HepG2 (cell line): ENCODE measurements around the gene PTGDS. TPM values are rescaled to one million over a fixed set of nuclear protein-coding genes. Genes with fewer than 3 reads are reported as not detected.

ENCODE experiments used
- AKAP8 ChIP-seq: sonication (generic); formaldehyde crosslinking; IDR thresholded peaks from 2 replicates; pipeline ENCODE4 v1.5.1; 2020; ENCODE audit warnings: mild to moderate bottlenecking, missing genetic modification reagents
- DPF2 ChIP-seq: sonication (generic); formaldehyde crosslinking; IDR thresholded peaks from 2 replicates; pipeline ENCODE4 v1.4.0; 2020; ENCODE audit warnings: mild to moderate bottlenecking, low read depth, missing genetic modification reagents, borderline replicate concordance
- FOXP1 ChIP-seq, 2 experiments: fragments of 450-650 bp in 1 of 2; IDR thresholded peaks; 2 replicates each; pipeline ENCODE4 v1.6.1; 2017 to 2018; ENCODE audit warnings: antibody characterized with exemption in 1 of 2
- MED13 ChIP-seq: sonication (generic); formaldehyde crosslinking; IDR thresholded peaks from 2 replicates; pipeline ENCODE4 v1.5.0; 2020; ENCODE audit warnings: missing genetic modification reagents
- MIER2 ChIP-seq: IDR thresholded peaks from 2 replicates; pipeline ENCODE4 v1.6.1; 2016; ENCODE audit warnings: missing biosample characterization, missing genetic modification reagents
- MTERF4 ChIP-seq: sonication (generic); formaldehyde crosslinking; IDR thresholded peaks from 2 replicates; pipeline ENCODE4 v1.8.0; 2023; ENCODE audit warnings: mild to moderate bottlenecking, missing genetic modification reagents
- NPAS2 ChIP-seq: sonication (generic); formaldehyde crosslinking; IDR thresholded peaks from 2 replicates; pipeline ENCODE4 v1.8.0; 2022; ENCODE audit warnings: mild to moderate bottlenecking, missing genetic modification reagents, borderline replicate concordance
- PITX1 ChIP-seq: sonication (generic); formaldehyde crosslinking; IDR thresholded peaks from 2 replicates; pipeline ENCODE4 v1.5.1; 2020; ENCODE audit warnings: mild to moderate bottlenecking, missing genetic modification reagents
- RBFOX2 ChIP-seq: fragments of 200-400 bp; formaldehyde crosslinking; IDR thresholded peaks from 2 replicates; pipeline ENCODE4 v1.6.1; 2017; ENCODE audit warnings: low read depth, mild to moderate bottlenecking, low read length
- SNAPC4 ChIP-seq: sonication (generic); formaldehyde crosslinking; IDR thresholded peaks from 2 replicates; pipeline ENCODE4 v1.4.0; 2020; ENCODE audit warnings: mild to moderate bottlenecking, missing genetic modification reagents
- YY1 ChIP-seq: IDR thresholded peaks from 2 replicates; pipeline ENCODE4 v1.6.1; 2011; ENCODE audit warnings: low read length, low read depth, moderate library complexity, mild to moderate bottlenecking; ENCODE audit not compliant: insufficient read depth, insufficient replicate concordance
- ZBTB2 ChIP-seq: sonication (generic); formaldehyde crosslinking; IDR thresholded peaks from 2 replicates; pipeline ENCODE4 v1.8.0; 2022; ENCODE audit warnings: low read depth, missing genetic modification reagents
- ZNF24 ChIP-seq: fragments of 450-650 bp; IDR thresholded peaks from 2 replicates; pipeline ENCODE4 v1.6.1; 2017; ENCODE audit warnings: antibody characterized with exemption, mild to moderate bottlenecking
- ZNF670 ChIP-seq: sonication (generic); formaldehyde crosslinking; IDR thresholded peaks from 2 replicates; pipeline ENCODE4 v1.8.0; 2022; ENCODE audit warnings: mild to moderate bottlenecking, missing genetic modification reagents, borderline replicate concordance
- ZNF720 ChIP-seq: sonication (generic); formaldehyde crosslinking; IDR thresholded peaks from 2 replicates; pipeline ENCODE4 v1.4.0; 2020; ENCODE audit warnings: missing genetic modification reagents
- ZSCAN30 ChIP-seq: sonication (generic); formaldehyde crosslinking; IDR thresholded peaks from 2 replicates; pipeline ENCODE4 v1.5.0; 2020; ENCODE audit warnings: mild to moderate bottlenecking, missing genetic modification reagents
- polyA plus RNA-seq, 8 experiments: library from polyadenylated mRNA; depleted of rRNA in 3 of 8; stranded (reverse) in 7 of 8; unstranded in 1 of 8; fragments of >200 nt; fragmentation: Illumina TruSeq in 4 of 8; extraction: Trizol in 4 of 8; gene quantifications; 2 replicates each; pipeline versions ENCODE4 v1.2.1 to v1.2.3, GENCODE V29; 2011 to 2016; ENCODE audit warnings: low read depth in 4 of 8, missing spikeins in 1 of 8, mixed read lengths in 1 of 8; ENCODE audit not compliant: insufficient read depth in 1 of 8
- total RNA-seq, 5 experiments: library from RNA; depleted of rRNA; stranded (reverse); fragments of >200 nt; fragmentation: Illumina TruSeq; extraction: Trizol; gene quantifications; 2 replicates each; pipeline ENCODE4 v1.2.3, GENCODE V29; 2016; ENCODE audit warnings: low read depth in 1 of 5
- TF ChIP-seq, protein P1 (sequence below): sonication (generic); formaldehyde crosslinking; IDR thresholded peaks from 2 replicates; pipeline ENCODE4 v1.8.0; 2022; ENCODE audit warnings: mild to moderate bottlenecking, missing genetic modification reagents; ENCODE audit not compliant: insufficient replicate concordance
- TF ChIP-seq, protein P2 (sequence below): IDR thresholded peaks from 2 replicates; pipeline ENCODE4 v1.6.1; 2016; ENCODE audit warnings: missing compliant biosample characterization, missing genetic modification reagents, borderline replicate concordance

PTGDS gene
- total and polyA plus RNA-seq, 2 of the 13 experiments (the other 11 are each of a cell fraction or from before 2014, with no cell fraction given): 0.33 to 0.50 TPM

DNA sequence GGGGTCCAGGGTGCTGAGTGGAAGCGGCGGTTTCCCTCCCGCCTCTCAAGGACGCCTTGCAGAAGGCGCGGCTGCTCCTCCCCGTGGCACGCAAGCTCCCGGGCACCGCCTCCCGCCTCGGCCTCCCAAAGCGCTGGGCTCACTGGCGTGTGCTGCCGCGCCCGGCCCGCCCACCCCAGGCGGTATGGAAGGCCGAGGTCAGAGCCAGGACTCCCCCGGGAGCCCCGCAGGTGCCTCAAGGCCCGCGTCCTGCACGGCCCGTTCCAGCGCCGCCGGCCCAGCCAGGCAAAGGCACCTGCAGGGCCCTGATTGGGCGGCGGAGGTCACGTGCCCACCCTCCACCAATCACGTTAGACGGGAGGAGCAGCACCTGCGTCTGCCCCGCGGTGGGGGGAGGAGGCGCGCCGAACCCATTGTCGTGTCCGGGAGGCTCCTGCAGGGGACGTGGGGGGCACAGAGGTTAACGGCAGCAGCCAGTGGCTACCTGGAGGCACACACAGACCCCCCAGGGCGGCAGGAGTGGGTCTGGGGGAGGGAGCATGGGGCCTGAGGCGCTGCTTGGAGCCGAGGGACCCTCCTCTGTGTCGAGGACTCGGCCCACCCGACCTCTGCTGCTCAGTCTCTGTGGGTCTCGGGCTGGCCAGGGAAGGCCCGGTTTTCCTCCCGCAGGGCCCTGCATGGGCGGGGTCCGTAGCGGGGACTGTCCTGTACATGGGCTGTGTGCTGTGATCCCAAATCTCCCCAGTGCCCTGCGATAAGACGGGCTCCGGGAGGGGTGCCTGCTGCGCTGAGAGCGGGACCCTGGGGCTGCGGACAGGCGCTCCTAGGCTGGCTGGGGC is 27.3 kb upstream of the PTGDS start (continued):
- TF ChIP-seq SNAPC4 (CRISPR knock-in tag) (no peak), DPF2 (CRISPR knock-in tag) (no peak), PITX1 (CRISPR knock-in tag) (no peak; the same call in 1 of the 2 replicates), NPAS2 (CRISPR knock-in tag) (no peak), MTERF4 (CRISPR knock-in tag) (no peak), ZBTB2 (no peak), FOXP1 (IDR thresholded peaks at IDR 0.05) (no peak), FOXP1 (CRISPR knock-in tag; IDR thresholded peaks at IDR 0.05) (0 out of 2 replicates have a peak, but pooled peaks have one; percentile 10), MED13 (peak; percentile 70), ZSCAN30 (CRISPR knock-in tag) (no peak), ZNF670 (CRISPR knock-in tag) (no peak), ZNF24 (no peak), ZNF720 (CRISPR knock-in tag) (no peak), AKAP8 (CRISPR knock-in tag) (no peak; the same call in 1 of the 2 replicates), MIER2 (CRISPR knock-in tag) (peak; percentile 32; the same call in 1 of the 2 replicates), YY1 (peak; percentile 62), RBFOX2 (peak; percentile 97)
- TF ChIP-seq, protein P1, sequence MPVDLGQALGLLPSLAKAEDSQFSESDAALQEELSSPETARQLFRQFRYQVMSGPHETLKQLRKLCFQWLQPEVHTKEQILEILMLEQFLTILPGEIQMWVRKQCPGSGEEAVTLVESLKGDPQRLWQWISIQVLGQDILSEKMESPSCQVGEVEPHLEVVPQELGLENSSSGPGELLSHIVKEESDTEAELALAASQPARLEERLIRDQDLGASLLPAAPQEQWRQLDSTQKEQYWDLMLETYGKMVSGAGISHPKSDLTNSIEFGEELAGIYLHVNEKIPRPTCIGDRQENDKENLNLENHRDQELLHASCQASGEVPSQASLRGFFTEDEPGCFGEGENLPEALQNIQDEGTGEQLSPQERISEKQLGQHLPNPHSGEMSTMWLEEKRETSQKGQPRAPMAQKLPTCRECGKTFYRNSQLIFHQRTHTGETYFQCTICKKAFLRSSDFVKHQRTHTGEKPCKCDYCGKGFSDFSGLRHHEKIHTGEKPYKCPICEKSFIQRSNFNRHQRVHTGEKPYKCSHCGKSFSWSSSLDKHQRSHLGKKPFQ (CRISPR knock-in tag): peak; percentile 55
- TF ChIP-seq, protein P2, sequence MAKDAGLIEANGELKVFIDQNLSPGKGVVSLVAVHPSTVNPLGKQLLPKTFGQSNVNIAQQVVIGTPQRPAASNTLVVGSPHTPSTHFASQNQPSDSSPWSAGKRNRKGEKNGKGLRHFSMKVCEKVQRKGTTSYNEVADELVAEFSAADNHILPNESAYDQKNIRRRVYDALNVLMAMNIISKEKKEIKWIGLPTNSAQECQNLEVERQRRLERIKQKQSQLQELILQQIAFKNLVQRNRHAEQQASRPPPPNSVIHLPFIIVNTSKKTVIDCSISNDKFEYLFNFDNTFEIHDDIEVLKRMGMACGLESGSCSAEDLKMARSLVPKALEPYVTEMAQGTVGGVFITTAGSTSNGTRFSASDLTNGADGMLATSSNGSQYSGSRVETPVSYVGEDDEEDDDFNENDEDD (CRISPR knock-in tag): 0 out of 2 replicates have a peak, but pooled peaks have one; percentile 16
